ENCODE results near the gene CAV3.

Gene CAV3

GRCh38 chr3:8777201-8777977 lies 43.8 kb downstream of the CAV3 start:
- H3K9ac ChIP-seq (ENCODE audit: low read depth, low read length), result no peak overlapping the region
- peaks cover 12% of the 10 kb centered on the region for H3K4me1 ChIP-seq (ENCODE audit: insufficient read depth, low read length)
- no peaks in the 10 kb centered on the region for H3K9me3 ChIP-seq (ENCODE audit: control insufficient read depth, insufficient read depth, low read length)
- H3K36me3 ChIP-seq (ENCODE audit: insufficient read depth, low read length), result no peaks in the 10 kb centered on the region

GRCh38 chr3:8777978-8778267 lies 44.3 kb downstream of the CAV3 start:
- Histone ChIP-seq H3K4me1 (ENCODE audit: insufficient read depth, low read length) (peaks cover 12% of the 10 kb centered on the region), H3K9me3 (ENCODE audit: control insufficient read depth, insufficient read depth, low read length) (no peaks in the 10 kb centered on the region), H3K9ac (ENCODE audit: low read depth, low read length) (no peak overlapping the region)

DNA sequence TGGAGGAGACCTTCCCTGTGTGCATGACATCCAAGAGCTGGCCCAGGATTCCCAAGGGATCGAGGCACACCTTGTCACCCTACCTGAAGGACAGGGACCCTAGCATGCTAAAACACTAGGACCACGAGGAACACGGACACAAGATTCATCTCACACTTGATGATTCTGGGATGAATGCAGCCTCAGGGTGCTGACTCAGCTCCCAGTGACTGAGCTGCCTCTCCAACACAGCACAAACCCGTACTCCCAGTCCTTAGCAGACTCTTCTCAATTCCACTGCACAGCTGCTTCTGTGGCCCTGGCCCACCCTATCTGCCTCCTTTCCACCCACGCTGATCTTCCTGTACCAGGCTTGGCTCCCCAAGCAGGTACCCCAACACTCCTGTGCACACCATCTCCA lies 44.9 kb downstream of the CAV3 start:
- H3K4me1 ChIP-seq (ENCODE audit: insufficient read depth, low read length), result peaks cover 12% of the 10 kb centered on the region
- H3K36me3 ChIP-seq (ENCODE audit: insufficient read depth, low read length), result no peaks in the 10 kb centered on the region
- no peak overlapping the region for H3K9ac ChIP-seq (ENCODE audit: low read depth, low read length)
- no peaks in the 10 kb centered on the region for H3K9me3 ChIP-seq (ENCODE audit: control insufficient read depth, insufficient read depth, low read length)

More at GRCh38 chr3:8777978-8778267, 44.3 kb downstream of the CAV3 start:
- no peaks in the 10 kb centered on the region for H3K36me3 ChIP-seq (ENCODE audit: insufficient read depth, low read length)

DNA sequence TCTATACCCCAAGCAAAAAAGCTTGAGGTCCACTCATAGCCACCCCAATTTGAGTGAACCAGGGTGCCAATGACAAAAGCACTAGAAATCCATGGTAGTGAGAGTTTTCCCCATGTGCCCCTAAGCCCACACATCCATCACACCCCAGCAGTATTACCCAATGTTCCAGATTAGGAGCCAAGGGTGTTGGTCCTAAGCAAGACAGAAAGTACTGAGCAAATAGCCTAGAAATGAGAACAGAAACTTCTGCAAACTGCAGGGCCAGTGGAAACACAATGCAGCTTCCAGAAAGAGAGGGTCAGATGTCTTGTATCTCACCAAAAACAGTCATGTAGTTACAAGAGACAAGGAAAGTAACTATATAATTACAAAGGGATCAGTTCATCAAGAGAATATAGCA lies 46.7 kb downstream of the CAV3 start:
- Histone ChIP-seq H3K9me3 (ENCODE audit: control insufficient read depth, insufficient read depth, low read length) (no peaks in the 10 kb centered on the region), H3K4me1 (ENCODE audit: insufficient read depth, low read length) (peaks cover 13% of the 10 kb centered on the region), H3K36me3 (ENCODE audit: insufficient read depth, low read length) (no peaks in the 10 kb centered on the region)

GRCh38 chr3:8784676-8785435 lies 51.3 kb downstream of the CAV3 start:
- Histone ChIP-seq H3K36me3 (ENCODE audit: insufficient read depth, low read length) (no peaks in the 10 kb centered on the region), H3K9ac (ENCODE audit: low read depth, low read length) (no peak overlapping the region), H3K9me3 (ENCODE audit: control insufficient read depth, insufficient read depth, low read length) (no peaks in the 10 kb centered on the region), H3K4me1 (ENCODE audit: insufficient read depth, low read length) (peaks cover 5% of the 10 kb centered on the region; the same call in 1 of the 2 replicates)

More for the DNA sequence above, 46.7 kb downstream of the CAV3 start:
- H3K9ac ChIP-seq (ENCODE audit: low read depth, low read length), result no peak overlapping the region

DNA sequence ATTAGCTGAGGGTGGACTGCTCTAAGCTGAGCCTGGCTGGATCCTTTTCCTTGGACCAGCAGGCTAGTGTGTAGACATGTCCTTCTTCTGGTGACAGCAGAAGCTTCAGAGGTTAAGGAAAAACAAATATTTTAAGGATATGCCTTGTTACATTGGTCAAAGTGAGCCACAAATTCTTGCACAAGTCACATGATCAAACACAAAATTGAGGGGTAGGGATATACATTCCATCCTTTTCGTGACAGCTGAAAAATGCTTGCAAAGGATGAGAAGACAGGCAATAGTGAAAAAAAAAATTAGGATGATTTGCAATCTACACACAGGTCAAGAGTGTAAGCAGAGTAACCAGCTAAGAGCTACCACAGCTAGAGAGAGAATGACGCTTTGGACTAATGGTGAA lies 56.9 kb downstream of the CAV3 start:
- Histone ChIP-seq H3K4me1 (ENCODE audit: insufficient read depth, low read length) (no peaks in the 10 kb centered on the region), H3K36me3 (ENCODE audit: insufficient read depth, low read length) (no peaks in the 10 kb centered on the region), H3K9me3 (ENCODE audit: control insufficient read depth, insufficient read depth, low read length) (no peaks in the 10 kb centered on the region), H3K9ac (ENCODE audit: low read depth, low read length) (no peak overlapping the region)

- no peak overlapping the region for H3K9ac ChIP-seq (ENCODE audit: low read depth, low read length)
- H3K9me3 ChIP-seq (ENCODE audit: control insufficient read depth, insufficient read depth, low read length), result no peaks in the 10 kb centered on the region
- H3K4me1 ChIP-seq (ENCODE audit: insufficient read depth, low read length), result no peaks in the 10 kb centered on the region
- no peaks in the 10 kb centered on the region for H3K36me3 ChIP-seq (ENCODE audit: insufficient read depth, low read length)
These were observed 59.6 kb downstream of the CAV3 start for GRCh38 chr3:8793242-8793641.

GRCh38 chr3:8794247-8794646 lies 60.6 kb downstream of the CAV3 start:
- no peak overlapping the region for H3K9ac ChIP-seq (ENCODE audit: low read depth, low read length)
- H3K9me3 ChIP-seq (ENCODE audit: control insufficient read depth, insufficient read depth, low read length), result no peaks in the 10 kb centered on the region
- no peaks in the 10 kb centered on the region for H3K4me1 ChIP-seq (ENCODE audit: insufficient read depth, low read length)
- H3K36me3 ChIP-seq (ENCODE audit: insufficient read depth, low read length), result no peaks in the 10 kb centered on the region
